A673 (cell line): ENCODE data around the gene HAUS6. TPM values are rescaled to one million over a fixed set of nuclear protein-coding genes. Genes with fewer than 3 reads are reported as not detected.

ENCODE experiments used
- BruUV-seq: library from RNA; stranded (reverse); fragments of 400-500 nt; replicated peaks from 2 replicates; lab custom pipeline; 2021; lab: Mats Ljungman, UMichigan
- CTCF ChIA-PET: fragments of 300-600 bp; sonication (Branson Sonifier 250); formaldehyde crosslinking; loops from one replicate; lab custom pipeline; 2022; ENCODE audit warnings: antibody characterized with exemption; lab: Charles Lee
- POLR2A ChIA-PET: fragments of 300-600 bp; sonication (Branson Sonifier 250); formaldehyde crosslinking; loops from one replicate; lab custom pipeline; 2022; ENCODE audit warnings: antibody characterized with exemption; ENCODE audit not compliant: low non-redundant PET; lab: Charles Lee
- DNase-seq: peaks from one replicate; pipeline ENCODE4 v3.0.0-alpha.2; 2015; ENCODE audit warnings: low spot score
- H3K27ac ChIP-seq: fragments of 200-600 bp; sonication (generic); 2 replicates; pipeline ENCODE4 v1.5.1; 2016; ENCODE audit warnings: mixed run types, low read depth, mild to moderate bottlenecking, mixed read lengths, antibody characterized with exemption, low read length; ENCODE audit not compliant: poor library complexity, severe bottlenecking
- H3K27me3 ChIP-seq: fragments of 200-600 bp; sonication (generic); replicated peaks from 2 replicates; pipeline ENCODE4 v1.6.1; 2017; ENCODE audit warnings: mixed run types, low read depth, mild to moderate bottlenecking, mixed read lengths, antibody characterized with exemption, low read length; ENCODE audit not compliant: insufficient read depth, poor library complexity
- H3K36me3 ChIP-seq: fragments of 200-600 bp; sonication (generic); 2 replicates; pipeline ENCODE4 v1.6.1; 2016; ENCODE audit warnings: mixed run types, mild to moderate bottlenecking, mixed read lengths, antibody characterized with exemption, low read length; ENCODE audit not compliant: insufficient read depth, poor library complexity, severe bottlenecking
- H3K4me1 ChIP-seq: fragments of 200-600 bp; sonication (generic); 2 replicates; pipeline ENCODE4 v1.6.1; 2017; ENCODE audit warnings: mixed run types, mild to moderate bottlenecking, mixed read lengths, antibody characterized with exemption, low read length; ENCODE audit not compliant: insufficient read depth, poor library complexity, severe bottlenecking
- H3K4me3 ChIP-seq: fragments of 200-600 bp; sonication (generic); 2 replicates; pipeline ENCODE4 v1.5.1; 2016; ENCODE audit warnings: low read depth, mixed run types, mild to moderate bottlenecking, mixed read lengths, low read length; ENCODE audit not compliant: poor library complexity, severe bottlenecking
- H3K9me3 ChIP-seq: fragments of 200-600 bp; sonication (generic); 2 replicates; pipeline ENCODE4 v1.6.1; 2016; ENCODE audit warnings: mixed run types, low read depth, mild to moderate bottlenecking, mixed read lengths, antibody characterized with exemption, low read length; ENCODE audit not compliant: poor library complexity, severe bottlenecking
- EZH2 ChIP-seq: fragments of 200-600 bp; sonication (generic); IDR thresholded peaks from 2 replicates; pipeline ENCODE4 v1.6.1; 2017; ENCODE audit warnings: borderline replicate concordance, low read depth, mild to moderate bottlenecking, mixed read lengths, antibody characterized with exemption, low read length; ENCODE audit not compliant: poor library complexity, severe bottlenecking
- intact Hi-C: fragments of 100-400 bp; cut with micrococcal nuclease; formaldehyde crosslinking; loops from one replicate; pipeline ENCODE4 v1.10.0; 2022; ENCODE audit not compliant: unreplicated experiment
- total RNA-seq: library from RNA; stranded (reverse); gene quantifications from 2 replicates; pipeline ENCODE4 v1.2.3, GENCODE V29; 2021
- TF ChIP-seq, protein P1 (sequence below): fragments of 300-800, 200-600 bp; sonication (generic); conservative IDR thresholded peaks from 2 replicates; pipeline ENCODE4 v1.5.1; 2017; ENCODE audit warnings: low read depth, mild to moderate bottlenecking, antibody characterized with exemption, low read length, moderate library complexity, mixed read lengths

Gene HAUS6
- total RNA-seq, 1 experiment from 2014 or later: 26.1 TPM

DNA sequence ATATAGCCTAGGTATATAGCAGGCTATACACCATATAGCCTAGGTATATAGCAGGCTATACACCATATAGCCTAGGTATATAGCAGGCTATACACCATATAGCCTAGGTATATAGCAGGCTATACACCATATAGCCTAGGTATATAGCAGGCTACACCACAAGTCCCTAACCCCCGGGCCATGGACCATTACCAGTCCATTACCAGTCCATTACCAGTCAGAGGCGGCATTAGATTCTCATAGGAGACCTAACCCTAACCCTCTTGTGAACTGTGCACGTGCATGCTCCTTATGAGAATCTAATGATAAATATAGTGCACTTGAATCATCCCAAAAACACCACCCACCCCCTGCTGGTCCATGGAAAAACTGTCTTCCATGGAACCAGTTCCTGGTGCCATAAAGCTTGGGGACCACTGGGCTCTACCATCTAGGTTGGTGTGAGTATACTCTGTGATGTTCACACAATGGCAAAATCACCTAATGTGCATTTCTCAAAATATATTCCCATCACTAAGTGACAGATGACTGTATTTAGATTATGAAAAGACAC lies 19.9 kb upstream of the HAUS6 start:
- Histone ChIP-seq H3K27me3 (no peaks in the 10 kb centered on the region), H3K27ac (no peak overlapping the region), H3K36me3 (no peaks in the 10 kb centered on the region), H3K4me1 (no peaks in the 10 kb centered on the region), H3K4me3 (no peak overlapping the region), H3K9me3 (no peaks in the 10 kb centered on the region)
- TF ChIP-seq, protein P1, sequence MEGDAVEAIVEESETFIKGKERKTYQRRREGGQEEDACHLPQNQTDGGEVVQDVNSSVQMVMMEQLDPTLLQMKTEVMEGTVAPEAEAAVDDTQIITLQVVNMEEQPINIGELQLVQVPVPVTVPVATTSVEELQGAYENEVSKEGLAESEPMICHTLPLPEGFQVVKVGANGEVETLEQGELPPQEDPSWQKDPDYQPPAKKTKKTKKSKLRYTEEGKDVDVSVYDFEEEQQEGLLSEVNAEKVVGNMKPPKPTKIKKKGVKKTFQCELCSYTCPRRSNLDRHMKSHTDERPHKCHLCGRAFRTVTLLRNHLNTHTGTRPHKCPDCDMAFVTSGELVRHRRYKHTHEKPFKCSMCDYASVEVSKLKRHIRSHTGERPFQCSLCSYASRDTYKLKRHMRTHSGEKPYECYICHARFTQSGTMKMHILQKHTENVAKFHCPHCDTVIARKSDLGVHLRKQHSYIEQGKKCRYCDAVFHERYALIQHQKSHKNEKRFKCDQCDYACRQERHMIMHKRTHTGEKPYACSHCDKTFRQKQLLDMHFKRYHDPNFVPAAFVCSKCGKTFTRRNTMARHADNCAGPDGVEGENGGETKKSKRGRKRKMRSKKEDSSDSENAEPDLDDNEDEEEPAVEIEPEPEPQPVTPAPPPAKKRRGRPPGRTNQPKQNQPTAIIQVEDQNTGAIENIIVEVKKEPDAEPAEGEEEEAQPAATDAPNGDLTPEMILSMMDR: no peak
- TF ChIP-seq EZH2: no peak
- no TSS peak for BruUV-seq
- no peak for DNase-seq
- POLR2A ChIA-PET: no interaction called here
- CTCF ChIA-PET: no interaction called here
- intact Hi-C loops: no loop called here

DNA sequence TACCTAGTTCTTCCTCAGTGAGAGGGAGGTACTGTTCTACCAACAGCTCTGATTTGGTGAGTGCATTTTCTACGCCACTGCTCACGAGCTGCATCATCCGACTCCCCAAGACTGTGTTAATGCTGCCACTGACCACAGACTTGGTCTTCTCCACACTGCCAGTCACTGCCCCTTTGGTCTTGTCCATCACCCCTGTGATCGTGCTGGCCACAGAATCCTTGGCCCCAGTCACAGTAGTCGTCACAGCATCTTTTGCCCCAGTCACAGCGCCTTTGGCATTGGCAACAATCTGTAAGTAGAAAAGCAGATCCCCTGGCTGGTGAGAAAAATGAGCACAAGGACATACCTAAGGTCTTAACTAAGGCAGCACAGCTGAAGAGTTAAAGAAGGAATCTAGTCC lies 18.2 kb upstream of the HAUS6 start:
- intact Hi-C loops: no loop called here
- H3K4me3 ChIP-seq: no peak overlapping the region
- H3K9me3 ChIP-seq: no peaks in the 10 kb centered on the region
- no peaks in the 10 kb centered on the region for H3K36me3 ChIP-seq
- H3K27ac ChIP-seq: no peak overlapping the region
- no TSS peak for BruUV-seq
- CTCF ChIA-PET: no interaction called here
- no peak for DNase-seq
- no peaks in the 10 kb centered on the region for H3K27me3 ChIP-seq
- POLR2A ChIA-PET: no interaction called here
- H3K4me1 ChIP-seq: no peaks in the 10 kb centered on the region
- TF ChIP-seq, protein P1: no peak
- no peak for TF ChIP-seq EZH2

DNA sequence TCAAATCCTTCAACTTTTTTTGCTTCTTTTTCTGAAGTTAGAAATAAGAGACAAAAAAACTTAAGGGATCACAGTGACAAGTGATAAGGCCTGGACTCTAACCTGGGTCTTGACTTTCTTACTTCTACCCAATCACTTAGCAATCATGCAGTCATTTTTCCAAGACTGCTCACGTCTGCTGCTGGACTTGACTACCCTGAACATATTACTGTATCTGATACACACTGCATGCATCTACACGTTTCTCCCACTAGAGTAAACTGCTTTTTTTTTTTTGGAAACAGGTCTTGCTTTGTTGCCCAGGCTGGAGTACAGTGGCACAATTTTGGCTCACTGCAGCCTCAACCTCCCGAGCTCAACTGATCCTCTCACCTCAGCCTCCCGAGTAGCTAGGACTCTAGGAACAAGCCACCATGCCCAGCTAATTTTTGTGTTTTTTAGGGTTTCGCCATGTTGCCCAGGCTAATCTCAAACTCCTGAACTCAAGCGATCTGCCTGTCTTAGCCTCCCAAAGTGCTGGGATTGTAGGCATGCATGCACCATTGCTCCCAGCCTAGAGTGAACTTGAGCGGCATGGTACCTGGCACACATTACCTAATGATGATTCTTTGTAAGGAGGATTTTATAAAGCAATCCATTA lies 17.2 kb upstream of the HAUS6 start:
- POLR2A ChIA-PET: no interaction called here
- no peaks in the 10 kb centered on the region for H3K36me3 ChIP-seq
- no TSS peak for BruUV-seq
- no peaks in the 10 kb centered on the region for H3K27me3 ChIP-seq
- CTCF ChIA-PET: no interaction called here
- DNase-seq: no peak
- H3K4me3 ChIP-seq: no peak overlapping the region
- TF ChIP-seq EZH2: no peak
- TF ChIP-seq, protein P1: no peak
- no peaks in the 10 kb centered on the region for H3K4me1 ChIP-seq
- H3K27ac ChIP-seq: no peak overlapping the region
- intact Hi-C loops: no loop called here
- H3K9me3 ChIP-seq: no peaks in the 10 kb centered on the region
